ENCODE results near the gene DBR1.

DNA sequence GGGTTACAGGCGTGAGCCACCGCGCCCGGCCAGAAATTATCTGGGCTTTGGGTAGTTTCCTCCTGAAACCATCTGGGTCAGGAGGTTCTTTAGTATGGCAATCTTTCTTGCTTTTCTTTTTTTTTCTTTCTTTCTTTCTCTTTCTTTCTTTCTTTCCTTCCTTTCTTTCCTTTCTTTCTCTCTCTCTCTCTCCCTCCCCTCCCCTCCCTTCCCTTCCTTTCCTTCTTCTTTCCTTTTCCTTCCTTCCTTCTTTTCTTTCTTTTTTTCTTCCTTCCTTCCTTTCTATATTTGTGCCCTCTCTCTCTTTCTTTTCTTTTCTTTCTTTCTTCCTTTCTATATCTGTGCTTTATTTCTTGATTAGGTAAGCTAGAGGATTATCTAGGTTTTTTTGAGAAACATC is 17.0 kb downstream of the DBR1 start:
- TF ChIP-seq EP300 (IDR thresholded peaks at IDR 0.05) (no peak), POLR2AphosphoS5 (IDR thresholded peaks at IDR 0.05) (no peak)
- TF ChIP-seq, protein P1, sequence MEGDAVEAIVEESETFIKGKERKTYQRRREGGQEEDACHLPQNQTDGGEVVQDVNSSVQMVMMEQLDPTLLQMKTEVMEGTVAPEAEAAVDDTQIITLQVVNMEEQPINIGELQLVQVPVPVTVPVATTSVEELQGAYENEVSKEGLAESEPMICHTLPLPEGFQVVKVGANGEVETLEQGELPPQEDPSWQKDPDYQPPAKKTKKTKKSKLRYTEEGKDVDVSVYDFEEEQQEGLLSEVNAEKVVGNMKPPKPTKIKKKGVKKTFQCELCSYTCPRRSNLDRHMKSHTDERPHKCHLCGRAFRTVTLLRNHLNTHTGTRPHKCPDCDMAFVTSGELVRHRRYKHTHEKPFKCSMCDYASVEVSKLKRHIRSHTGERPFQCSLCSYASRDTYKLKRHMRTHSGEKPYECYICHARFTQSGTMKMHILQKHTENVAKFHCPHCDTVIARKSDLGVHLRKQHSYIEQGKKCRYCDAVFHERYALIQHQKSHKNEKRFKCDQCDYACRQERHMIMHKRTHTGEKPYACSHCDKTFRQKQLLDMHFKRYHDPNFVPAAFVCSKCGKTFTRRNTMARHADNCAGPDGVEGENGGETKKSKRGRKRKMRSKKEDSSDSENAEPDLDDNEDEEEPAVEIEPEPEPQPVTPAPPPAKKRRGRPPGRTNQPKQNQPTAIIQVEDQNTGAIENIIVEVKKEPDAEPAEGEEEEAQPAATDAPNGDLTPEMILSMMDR (IDR thresholded peaks at IDR 0.05), result no peak

All from upper lobe of left lung (tissue), 4 donors.